ENCODE data around the gene ASIC2.

Gene ASIC2

DNA sequence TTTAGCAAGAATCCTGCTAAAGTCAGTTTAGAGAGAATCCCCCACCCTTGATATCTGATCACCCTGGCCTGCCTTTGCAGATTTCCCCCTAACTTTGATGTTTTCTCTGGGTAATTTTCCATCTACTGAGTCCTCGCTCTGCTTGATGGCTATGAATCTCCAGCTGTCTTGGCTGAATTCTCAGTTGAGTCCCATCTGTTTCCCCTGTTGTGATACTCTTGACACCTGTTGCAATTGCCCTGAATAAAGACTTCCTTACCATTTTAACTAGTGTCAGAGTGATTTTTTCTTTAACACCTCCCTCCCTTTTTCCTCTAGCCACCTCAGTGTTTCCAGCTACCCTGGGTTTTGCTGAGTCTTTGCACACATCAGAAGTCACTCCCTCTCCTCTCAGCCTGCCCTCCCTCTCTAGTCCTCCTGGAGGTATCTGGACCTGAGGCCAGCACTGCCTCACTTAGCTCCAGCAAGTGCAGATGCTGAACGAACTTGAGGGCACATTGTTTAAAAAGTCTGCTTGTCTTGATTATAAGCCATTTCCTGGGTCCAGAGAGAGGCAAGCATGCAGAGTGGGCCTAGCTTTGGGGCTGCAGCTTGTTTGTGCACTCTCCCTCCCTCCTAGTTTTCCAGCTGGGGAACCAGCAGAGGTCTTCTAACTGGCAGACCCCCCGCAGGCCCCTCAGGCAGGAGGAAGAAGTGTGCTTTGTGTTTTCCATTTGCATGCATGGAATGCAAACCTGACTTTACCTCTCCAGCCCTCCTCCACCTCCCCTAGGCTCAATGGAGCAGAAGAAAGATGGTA, 268.2 kb downstream of the ASIC2 start:
- no peak for DNase-seq
- in situ Hi-C loops (cut with HindIII; ENCODE audit: low pct_ligation_motif_present, low pct_unique_long_range_greater_than_20kb, low sequenced_read_pairs) = no loop called here

DNA sequence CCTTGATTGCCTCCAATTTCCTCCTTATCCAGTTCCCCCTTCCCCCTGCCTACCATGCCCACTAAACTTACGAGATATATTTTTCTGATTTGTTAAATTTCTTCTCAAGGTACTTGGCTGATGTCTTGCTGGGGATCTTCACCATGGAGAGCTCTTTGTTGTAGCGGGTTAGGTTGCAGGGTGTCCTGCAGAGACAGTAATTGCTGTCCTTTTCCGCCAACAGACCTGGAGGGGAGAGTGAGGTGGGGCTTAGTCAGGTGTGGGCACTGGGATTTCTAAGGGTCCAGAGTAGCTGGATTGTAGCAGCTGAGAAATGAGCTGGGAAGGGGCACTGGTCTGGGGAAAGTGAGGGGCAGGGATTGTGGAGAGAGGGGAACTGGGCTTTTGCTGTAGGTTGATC, 269.3 kb downstream of the ASIC2 start:
- in situ Hi-C loops (cut with HindIII; ENCODE audit: low pct_ligation_motif_present, low pct_unique_long_range_greater_than_20kb, low sequenced_read_pairs) = no loop called here

DNA sequence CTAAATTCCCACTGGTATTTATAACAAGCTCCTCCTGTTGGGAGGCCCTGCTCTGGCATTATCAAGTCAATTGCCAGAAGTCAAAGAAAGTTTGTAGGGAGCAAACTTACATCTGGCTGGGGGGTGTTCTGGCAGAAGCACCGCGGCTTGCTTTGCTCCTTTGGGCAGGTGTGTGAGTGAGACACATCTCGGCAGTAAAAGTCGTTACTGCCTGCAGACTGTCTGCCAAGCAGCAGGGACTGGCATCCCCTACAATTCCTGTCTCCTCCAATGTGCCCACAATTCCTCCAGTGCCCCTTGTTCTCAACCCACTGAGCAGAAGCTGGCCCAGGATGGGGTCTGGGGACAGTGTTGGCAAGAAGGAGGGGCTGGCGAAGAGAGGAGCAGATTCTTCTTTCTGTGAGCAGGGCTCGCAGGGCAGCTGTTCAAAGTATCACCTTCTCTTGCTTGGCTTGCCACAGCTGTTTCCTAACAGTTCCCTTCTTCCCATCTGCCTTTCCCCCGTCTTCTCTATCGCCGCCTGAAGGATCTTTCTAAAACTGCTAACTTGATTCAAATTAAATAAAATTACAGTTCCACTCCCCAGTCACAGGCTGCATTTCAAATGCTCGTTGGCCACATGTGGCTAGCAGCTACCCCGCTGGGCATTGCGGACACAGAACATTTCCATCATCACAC, 271.2 kb downstream of the ASIC2 start:
- in situ Hi-C loops (cut with HindIII; ENCODE audit: low pct_ligation_motif_present, low pct_unique_long_range_greater_than_20kb, low sequenced_read_pairs) = no loop called here
- DNase-seq = no peak

More for the DNA sequence above, 269.3 kb downstream of the ASIC2 start:
- no peak for DNase-seq

DNA sequence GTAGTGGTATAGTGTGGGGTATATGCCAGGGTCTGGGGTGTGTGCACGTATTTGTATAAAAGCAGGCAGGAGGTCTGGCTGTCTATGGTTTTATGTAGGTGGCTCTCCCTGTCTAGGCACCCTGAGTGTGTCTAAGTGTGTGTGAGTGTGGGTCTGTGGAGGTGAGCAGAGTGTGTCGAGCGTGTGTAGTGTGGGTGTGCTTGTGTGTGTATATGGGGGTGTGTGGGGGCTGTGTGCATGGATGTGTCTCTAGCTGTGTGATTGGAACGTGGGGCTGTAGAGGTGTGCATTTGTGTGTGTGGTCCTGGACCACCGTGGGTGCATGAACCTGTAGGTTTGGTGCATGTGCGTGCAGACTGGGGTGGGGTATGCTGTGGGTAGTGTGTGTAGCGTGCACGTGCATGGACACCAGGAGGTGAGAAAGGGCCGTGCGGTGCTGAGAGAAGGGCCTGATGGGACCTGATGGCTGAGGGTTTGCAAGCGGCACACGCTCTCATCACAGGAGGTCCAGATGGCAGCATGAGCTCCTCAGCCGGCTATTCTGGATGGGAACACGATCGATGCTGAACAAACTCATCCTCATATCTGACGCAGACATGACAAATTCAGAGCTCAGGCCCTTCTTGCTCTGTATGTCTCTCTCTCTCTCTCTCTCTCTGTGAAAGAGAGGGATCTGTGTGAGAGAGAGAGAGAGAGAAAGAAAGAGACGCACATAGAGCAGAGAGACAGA, 273.8 kb downstream of the ASIC2 start:
- in situ Hi-C loops (cut with HindIII; ENCODE audit: low pct_ligation_motif_present, low pct_unique_long_range_greater_than_20kb, low sequenced_read_pairs) = no loop called here
- DNase-seq = no peak

DNA sequence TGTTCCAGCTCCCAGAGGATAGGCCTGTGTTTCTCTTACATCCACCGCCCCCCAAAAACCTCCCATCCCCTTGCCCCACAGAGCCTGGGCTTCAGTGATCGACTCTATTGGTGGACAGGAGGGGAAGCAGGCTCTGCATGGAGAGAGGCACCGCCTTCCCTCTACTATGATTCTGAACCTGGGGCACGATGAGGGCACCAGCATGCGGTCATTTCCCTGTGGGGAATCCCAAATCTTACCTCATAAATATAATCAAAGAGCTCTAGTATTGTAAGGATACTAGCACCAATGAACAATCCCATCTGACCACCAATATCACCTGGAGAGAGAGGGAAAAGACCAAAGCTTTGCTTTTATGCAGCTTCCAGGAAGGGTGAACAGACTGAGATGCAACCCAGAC, 275.7 kb downstream of the ASIC2 start:
- in situ Hi-C loops (cut with HindIII; ENCODE audit: low pct_ligation_motif_present, low pct_unique_long_range_greater_than_20kb, low sequenced_read_pairs) = no loop called here
- no peak for DNase-seq

DNA sequence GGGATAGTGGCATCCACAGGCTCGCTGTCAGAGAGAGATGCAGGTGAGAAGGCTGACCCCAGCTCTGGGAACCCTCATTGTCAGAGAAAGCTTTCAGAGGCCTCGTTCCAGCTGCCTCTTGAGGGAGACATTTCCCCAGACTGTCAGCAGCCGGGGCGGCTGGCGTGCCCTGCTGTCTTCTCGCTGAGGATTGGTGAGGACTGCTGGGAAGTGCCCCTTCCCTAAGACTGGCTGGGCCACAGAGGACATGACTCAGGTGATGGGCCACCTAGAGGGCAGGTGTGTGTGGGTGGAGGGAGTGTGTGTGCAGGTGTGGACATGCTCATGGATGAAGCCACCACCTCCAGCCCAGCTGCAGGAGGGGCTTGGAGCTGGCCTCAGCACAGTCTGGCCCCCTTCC, 276.2 kb downstream of the ASIC2 start:
- in situ Hi-C loops (cut with HindIII; ENCODE audit: low pct_ligation_motif_present, low pct_unique_long_range_greater_than_20kb, low sequenced_read_pairs) = no loop called here

DNA sequence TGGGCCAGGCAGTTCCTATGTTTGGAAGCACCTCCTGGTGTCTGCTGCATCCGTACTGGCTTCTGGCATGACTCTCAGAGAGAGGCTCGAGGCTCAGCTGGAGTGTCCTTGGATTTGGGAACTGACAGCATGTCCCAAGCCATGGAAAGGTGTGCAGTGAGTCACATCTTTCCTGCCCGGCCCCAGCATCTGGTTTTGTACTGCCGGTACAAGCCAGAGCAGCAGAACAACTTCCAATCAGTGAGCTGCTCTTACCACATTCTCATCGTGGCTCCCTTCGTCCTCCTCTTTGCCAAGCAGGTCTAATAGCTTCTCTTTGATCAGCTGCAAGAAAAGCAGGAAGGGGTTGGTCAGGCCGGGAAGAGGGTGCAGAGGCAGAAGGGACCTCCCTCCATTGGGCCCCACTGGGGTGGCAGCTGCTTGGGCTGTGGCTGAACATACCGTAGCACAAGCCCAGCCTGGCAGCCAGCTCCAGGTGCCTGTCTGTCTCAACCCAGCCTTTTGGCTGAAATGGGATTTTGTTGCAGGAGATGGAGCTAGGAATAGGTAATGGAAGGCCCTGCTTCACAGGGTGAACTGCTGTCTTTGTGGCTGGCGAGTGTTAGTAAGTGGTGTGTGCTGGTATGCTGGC, 277.3 kb downstream of the ASIC2 start:
- in situ Hi-C loops (cut with HindIII; ENCODE audit: low pct_ligation_motif_present, low pct_unique_long_range_greater_than_20kb, low sequenced_read_pairs) = no loop called here
- no peak for DNase-seq

More for the DNA sequence above, 276.2 kb downstream of the ASIC2 start:
- no peak for DNase-seq

DNA sequence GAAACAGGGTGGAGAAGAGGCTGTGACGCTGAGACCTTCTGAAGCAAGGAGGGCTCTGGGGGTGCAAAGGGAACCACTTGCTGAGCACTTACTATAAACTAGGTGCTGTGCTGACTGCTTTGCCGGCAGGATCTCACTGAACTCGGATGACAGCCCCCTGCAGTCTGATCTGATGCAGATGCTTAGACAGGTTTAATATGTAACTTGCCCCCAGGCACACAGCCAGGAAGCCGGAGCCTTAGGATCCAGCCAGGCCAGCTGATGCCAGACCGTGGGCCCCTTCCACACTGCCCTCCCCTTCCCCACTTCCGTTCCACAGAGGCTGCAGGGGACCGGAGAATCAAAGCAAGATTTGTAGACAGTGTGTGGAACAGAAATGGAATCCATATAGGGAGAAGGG, 278.3 kb downstream of the ASIC2 start:
- DNase-seq = peak; percentile 66
- in situ Hi-C loops (cut with HindIII; ENCODE audit: low pct_ligation_motif_present, low pct_unique_long_range_greater_than_20kb, low sequenced_read_pairs) = no loop called here

DNA sequence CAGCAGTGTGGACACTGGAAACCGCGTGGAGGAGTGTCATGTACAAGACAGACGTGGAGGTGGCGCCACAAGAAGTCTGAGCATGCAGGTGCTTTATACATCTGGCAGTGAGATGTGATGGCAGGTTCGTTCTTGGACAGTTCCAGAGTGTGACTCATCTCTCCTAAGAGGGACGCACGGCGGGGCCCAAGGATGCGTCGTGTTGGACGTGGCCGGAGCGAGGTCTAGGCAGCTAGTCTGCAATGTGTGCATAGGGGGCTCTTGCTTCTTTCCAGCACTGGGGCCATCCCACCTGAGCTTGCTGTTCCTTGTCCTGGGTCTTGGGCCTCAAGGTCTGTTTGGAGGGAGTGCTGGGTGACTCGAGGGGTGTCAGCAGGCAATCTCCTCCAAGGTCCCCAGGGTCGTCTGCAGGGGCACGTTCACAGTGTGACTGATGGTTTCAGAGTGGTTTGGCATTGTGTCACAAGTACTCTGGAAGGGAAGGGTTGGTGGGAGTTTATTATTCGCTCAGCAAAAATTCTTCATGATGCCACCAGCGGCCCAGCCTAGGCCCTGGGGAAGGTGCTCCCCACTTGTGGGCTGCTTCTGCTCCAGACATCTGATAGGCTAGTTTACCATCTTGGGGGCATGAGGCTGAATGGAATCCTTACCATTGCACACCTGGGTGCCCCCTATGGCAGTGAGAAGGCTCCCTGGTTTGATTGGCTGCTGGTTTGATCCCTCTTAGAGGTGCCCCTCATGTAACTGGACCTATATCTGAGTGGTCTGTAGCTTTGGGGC, 279.3 kb downstream of the ASIC2 start:
- in situ Hi-C loops (cut with HindIII; ENCODE audit: low pct_ligation_motif_present, low pct_unique_long_range_greater_than_20kb, low sequenced_read_pairs) = no loop called here
- no peak for DNase-seq

DNA sequence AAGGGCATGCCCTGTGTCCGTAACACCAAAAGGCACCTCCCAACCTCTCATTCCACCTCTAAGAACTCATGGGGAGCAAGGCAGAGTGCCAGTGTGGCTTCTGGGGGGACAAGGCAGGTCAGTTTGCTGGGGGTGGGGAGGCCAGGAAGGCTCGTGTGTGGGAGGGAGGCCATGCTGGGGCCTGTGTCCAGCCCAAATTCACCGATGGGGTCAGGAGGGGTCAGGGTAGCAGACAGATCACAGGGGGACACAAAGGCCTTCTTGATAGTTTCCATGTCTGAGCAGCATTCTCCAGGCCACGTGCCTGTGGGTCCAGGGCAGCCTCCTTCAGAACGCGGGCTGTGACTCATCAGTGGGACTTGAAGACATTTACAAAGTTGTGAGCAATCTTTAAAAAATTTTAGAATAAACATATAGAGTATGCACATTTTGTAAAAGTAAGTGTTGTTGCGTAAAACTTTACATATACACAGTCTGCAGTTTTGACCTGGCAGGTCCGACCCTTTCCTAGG, 280.5 kb downstream of the ASIC2 start:
- peak; percentile 44 for DNase-seq
- in situ Hi-C loops (cut with HindIII; ENCODE audit: low pct_ligation_motif_present, low pct_unique_long_range_greater_than_20kb, low sequenced_read_pairs) = no loop called here

DNA sequence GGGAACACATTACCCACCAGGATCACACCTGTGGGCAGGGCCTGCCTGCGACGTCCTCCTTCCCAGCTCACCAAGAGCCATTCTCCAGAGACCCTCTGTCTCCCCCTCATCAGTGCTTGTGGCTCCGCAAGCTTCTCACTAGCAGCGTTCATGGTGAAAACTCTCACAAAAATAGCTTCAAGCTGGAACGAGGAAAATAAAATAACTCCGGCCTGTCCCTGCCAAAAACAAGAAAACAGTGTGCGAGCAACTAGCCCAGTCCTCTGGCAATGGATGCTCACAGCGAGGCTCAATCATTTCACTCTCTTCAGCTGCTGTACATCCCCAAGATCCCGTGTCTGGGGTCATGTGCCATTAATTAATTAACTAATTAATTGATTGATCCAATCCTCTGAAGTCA, 283.5 kb downstream of the ASIC2 start:
- in situ Hi-C loops (cut with HindIII; ENCODE audit: low pct_ligation_motif_present, low pct_unique_long_range_greater_than_20kb, low sequenced_read_pairs) = no loop called here

DNA sequence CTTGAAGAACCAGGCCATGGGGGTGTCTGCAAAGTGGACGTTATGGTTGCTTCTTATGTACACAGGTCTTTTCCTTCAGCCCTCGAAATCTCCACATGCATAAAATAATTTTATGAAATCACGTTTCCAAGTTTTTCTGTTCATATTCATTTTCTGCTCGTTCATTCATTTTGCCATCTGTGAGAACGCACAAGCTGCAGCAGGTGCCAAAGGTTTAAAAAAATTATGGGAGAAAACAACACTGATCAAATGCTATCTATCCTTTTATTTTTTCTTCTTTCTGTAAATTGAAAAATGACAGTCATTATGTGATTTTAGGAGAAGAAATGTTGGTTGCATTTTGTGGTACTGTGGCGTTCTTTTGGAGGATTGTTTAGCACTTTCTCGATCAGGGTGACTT, 285.9 kb downstream of the ASIC2 start:
- in situ Hi-C loops (cut with HindIII; ENCODE audit: low pct_ligation_motif_present, low pct_unique_long_range_greater_than_20kb, low sequenced_read_pairs) = no loop called here
- no peak for DNase-seq

More for the DNA sequence above, 283.5 kb downstream of the ASIC2 start:
- DNase-seq = no peak

DNA sequence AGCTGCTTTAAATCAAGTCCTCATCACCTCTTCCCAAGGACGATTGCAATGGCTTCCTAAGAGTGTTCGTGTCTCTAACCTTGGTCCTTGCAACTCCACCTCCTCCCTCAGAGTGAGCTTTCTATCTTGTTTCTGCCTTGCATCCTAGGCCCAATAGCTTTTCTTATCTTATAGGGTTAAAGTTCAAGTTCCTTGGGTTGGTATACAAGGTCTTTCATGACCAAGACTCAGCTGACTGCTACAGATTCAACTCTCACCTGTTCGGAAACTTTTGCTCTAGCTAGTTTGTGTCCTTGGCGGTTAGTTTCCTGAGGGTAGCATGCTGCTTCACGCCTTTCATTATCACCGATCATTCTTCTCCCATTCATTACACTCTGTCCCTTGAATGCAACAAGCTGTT, 290.8 kb downstream of the ASIC2 start:
- in situ Hi-C loops (cut with HindIII; ENCODE audit: low pct_ligation_motif_present, low pct_unique_long_range_greater_than_20kb, low sequenced_read_pairs) = no loop called here
- DNase-seq = no peak

DNA sequence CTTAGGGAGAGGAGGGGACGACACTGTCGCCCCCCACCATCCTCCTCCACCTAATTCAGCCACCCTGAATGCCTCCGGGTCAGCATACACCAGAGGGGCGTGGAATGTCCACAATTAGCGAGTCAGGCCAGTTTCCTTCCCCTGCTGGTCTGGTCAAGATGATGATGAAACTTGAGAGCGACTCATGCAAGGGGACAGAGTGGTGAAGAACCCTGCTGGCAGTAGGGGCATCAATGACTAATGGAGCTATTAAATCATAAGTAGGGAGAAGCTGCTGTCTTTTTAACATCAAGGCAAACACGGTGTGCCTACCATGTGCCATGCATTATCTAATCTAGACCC, 294.2 kb downstream of the ASIC2 start:
- DNase-seq = peak; percentile 48
- in situ Hi-C loops (cut with HindIII; ENCODE audit: low pct_ligation_motif_present, low pct_unique_long_range_greater_than_20kb, low sequenced_read_pairs) = no loop called here

DNA sequence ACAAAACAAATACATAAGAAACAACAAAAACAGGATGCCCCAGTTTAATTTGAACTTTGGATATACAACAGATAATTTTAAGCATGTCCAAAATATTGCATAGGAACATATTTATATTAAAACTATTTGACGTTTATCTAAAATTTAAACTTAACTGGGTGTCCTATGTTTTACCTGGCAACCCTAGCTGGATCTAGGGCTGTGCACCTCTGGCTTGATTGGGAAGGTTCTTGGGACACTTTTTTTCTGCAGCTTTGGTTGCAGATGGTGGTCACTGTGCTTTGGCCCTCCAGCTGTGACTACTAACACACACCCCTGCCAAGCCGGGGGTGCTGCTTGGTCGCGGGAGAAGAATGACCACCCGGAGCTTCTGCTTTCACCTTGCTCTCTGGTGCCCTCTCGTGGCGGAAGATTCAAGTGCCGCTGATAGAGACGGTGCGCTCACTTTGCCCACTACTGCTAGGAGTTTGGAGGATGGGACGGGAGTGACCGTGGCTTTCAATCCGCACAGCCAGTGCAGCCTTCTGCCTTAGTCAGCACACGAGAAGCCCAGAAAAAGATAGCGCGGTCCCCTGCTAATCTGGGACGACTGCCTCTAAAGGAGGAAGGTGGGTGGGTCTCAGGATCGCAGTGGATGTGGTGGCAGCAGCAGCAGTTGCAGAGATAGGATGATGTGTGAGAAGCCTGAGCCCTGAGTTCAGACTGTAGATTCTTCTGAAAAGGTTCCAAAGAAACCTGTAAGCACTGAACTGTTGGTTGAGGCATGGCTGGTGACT, 294.8 kb downstream of the ASIC2 start:
- in situ Hi-C loops (cut with HindIII; ENCODE audit: low pct_ligation_motif_present, low pct_unique_long_range_greater_than_20kb, low sequenced_read_pairs) = no loop called here
- DNase-seq = peak; percentile 72

DNA sequence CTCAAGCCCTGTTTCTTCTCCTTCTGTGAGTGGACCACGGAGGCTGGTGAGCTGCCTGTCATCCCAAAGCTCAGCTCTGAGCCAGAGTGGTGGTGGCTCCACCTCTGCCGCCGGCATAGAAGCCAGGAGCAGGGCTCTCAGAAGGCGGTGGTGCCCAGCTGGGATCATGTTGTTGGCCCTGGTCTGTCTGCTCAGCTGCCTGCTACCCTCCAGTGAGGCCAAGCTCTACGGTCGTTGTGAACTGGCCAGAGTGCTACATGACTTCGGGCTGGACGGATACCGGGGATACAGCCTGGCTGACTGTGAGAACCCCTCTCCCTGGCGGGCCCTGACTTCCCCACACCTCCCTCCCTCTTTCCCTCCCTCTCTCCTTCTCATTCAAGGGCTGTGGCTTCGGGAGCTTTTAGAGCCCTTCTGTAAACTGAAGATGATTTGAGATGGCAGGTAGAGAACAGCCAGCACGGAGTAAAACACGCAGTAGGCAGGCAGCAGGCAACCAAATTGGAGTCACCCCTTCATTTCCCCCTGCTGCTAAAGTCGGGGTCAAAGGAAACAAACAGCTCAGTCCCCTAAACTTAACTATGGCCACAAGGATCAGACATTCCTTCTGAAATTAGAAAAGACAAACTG, 297.6 kb downstream of the ASIC2 start:
- DNase-seq = no peak
- in situ Hi-C loops (cut with HindIII; ENCODE audit: low pct_ligation_motif_present, low pct_unique_long_range_greater_than_20kb, low sequenced_read_pairs) = no loop called here

DNA sequence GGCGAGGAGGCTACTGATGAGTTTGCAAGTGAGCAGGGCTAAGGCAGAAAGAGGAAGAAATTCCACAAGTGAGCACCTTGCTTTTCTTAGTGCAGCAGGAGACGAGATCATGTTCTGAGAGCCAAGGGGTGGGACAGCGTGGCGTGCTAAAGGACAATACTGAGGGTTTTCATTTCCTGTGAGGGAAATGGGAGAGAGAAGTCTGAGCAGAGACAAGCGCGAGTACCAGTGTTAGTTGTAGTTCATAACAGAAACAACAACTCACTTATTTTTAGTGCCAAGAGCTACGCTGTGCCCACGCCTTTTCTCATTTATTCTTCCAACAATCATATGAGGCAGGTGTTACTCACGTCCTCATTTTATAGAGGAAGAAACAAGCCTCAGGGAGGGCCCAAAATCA, 299.1 kb downstream of the ASIC2 start:
- no peak for DNase-seq
- in situ Hi-C loops (cut with HindIII; ENCODE audit: low pct_ligation_motif_present, low pct_unique_long_range_greater_than_20kb, low sequenced_read_pairs) = no loop called here
